LNCaP clone FGC (cell line): Measurements from ENCODE around the gene PARD6B.

Experiments used
- DNase-seq: peaks from one replicate; pipeline ENCODE4 v3.0.0-alpha.2; 2011; ENCODE audit warnings: low read depth
- H3K4me3 ChIP-seq: 2 replicates; pipeline ENCODE4 v1.5.1; 2011; ENCODE audit warnings: mild to moderate bottlenecking, low read depth, low read length, control low read depth
- TF ChIP-seq, protein P1 (sequence below): IDR thresholded peaks from 2 replicates; pipeline ENCODE4 v1.5.1; 2012; ENCODE audit warnings: mild to moderate bottlenecking; ENCODE audit not compliant: control insufficient read depth, insufficient read depth; ENCODE audit errors: extremely low read depth

Gene PARD6B, protein sequence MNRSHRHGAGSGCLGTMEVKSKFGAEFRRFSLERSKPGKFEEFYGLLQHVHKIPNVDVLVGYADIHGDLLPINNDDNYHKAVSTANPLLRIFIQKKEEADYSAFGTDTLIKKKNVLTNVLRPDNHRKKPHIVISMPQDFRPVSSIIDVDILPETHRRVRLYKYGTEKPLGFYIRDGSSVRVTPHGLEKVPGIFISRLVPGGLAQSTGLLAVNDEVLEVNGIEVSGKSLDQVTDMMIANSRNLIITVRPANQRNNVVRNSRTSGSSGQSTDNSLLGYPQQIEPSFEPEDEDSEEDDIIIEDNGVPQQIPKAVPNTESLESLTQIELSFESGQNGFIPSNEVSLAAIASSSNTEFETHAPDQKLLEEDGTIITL

DNA sequence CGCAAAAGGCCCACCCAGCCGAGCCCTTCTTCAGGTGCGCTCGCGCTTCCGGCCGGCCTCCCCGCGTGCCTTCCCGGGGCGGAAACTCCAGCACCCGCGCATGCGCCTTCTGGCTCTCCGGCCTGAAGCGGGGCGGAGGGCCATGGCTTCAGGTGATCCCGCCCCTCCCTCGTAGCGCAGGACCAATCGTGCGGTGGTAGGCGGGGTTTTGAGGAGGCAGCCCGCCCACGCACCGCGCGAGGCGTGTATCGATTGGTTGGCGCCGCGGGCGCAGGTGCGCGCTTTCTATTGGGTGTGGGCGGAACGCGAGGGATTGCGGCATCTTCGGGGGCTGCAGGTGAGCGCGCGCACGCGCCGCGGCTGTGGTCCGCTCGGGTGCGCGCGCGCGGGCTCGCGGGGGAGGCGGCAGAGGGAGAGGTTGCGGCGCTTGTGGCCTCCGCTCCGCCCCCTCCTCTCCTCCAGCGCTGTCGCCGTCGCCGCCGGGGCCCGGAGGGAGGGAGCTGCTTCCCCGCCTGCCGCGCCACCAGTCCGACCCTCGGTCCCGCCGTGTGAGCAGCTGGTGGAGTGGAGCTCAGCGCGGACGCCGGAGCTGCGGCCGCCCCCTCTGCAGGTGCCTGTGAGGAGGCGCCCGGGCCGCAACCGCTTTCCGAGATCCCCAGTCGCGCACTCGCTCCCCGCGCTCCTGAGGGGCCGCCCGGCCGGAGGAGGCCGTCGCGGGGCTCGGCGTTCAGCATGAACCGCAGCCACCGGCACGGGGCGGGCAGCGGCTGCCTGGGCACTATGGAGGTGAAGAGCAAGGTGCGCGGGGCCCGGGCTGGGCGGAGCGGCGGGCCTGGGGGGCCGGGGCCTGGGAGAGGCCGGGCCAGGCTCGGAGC lies at the start of gene PARD6B:
Gene PARD6B (plus strand): TSS at position 526 of the 875 bp plus-strand sequence. CDS start 207 bp downstream, at position 733.
- TF ChIP-seq, protein P1, sequence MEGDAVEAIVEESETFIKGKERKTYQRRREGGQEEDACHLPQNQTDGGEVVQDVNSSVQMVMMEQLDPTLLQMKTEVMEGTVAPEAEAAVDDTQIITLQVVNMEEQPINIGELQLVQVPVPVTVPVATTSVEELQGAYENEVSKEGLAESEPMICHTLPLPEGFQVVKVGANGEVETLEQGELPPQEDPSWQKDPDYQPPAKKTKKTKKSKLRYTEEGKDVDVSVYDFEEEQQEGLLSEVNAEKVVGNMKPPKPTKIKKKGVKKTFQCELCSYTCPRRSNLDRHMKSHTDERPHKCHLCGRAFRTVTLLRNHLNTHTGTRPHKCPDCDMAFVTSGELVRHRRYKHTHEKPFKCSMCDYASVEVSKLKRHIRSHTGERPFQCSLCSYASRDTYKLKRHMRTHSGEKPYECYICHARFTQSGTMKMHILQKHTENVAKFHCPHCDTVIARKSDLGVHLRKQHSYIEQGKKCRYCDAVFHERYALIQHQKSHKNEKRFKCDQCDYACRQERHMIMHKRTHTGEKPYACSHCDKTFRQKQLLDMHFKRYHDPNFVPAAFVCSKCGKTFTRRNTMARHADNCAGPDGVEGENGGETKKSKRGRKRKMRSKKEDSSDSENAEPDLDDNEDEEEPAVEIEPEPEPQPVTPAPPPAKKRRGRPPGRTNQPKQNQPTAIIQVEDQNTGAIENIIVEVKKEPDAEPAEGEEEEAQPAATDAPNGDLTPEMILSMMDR = no peak
- peak; percentile 95 for DNase-seq
- peak within 1 kb of the TSS; percentile 69 for H3K4me3 ChIP-seq

DNA sequence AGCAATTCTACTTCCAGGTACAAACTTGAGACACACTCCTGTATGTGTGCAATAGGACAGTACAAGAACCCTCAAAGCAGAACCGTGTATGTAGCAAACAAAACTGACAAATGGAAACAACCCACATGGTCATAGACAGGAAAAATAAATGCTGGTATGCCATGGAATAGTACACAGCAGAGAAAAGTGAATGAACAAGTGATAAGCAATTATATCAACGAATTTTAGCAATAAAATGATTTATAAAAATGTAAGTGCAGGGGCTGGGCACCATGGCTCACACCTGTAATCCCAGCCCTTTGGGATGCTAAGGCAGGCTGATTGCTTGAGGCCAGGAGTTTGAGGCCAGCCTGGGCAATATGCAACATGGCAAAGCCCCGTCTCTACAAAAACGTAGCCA lies 49.3 kb upstream of the PARD6B start:
- TF ChIP-seq, protein P1 = no peak
- no peak for DNase-seq
- no peak overlapping the region for H3K4me3 ChIP-seq

DNA sequence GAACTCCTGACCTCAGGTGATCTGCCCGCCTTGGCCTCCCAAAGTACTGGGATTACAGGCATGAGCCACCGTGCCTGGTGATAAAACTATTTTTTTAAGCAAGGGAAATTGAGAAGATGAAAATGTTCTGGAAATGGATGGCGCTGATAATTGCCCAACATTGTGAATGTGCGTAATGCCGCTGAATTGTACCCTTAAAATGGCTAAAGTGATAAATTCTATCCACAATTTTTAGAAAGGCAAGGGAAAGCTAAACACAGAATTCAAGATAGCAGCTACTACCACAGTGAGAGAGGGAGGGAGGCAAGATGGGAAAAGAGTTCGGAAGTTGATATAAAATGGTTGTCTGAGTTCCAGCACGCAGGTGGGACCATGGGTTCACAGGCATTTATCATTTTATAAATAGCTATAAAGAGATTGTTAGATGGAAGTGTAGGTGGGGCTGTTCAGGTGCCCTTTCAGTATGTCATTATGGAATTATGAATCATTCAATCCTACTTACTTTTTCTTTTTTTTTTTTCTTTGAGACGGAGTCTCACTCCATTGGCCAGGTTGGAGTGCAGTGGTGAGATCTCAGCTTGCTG lies 48.3 kb upstream of the PARD6B start:
- TF ChIP-seq, protein P1 = no peak
- no peak for DNase-seq
- no peak overlapping the region for H3K4me3 ChIP-seq

DNA sequence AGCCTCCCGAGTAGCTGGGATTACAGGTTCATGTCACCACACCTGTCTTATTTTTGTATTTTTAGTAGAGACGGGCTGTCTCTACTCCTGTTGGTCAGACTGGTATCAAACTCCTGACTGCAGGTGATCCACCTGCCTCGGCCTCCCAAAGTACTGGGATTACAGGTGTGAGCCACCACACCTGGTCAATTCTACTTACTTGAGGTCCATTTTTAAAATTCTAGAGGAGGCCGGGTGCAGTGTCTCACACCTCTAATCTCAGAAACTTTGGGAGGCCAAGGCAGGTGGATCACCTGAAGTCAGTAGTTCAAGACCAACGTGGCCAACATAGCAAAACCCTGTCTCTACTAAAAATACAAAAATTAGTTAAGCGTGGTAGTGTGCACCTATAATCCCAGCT lies 47.8 kb upstream of the PARD6B start:
- H3K4me3 ChIP-seq = no peak overlapping the region
- TF ChIP-seq, protein P1 = no peak
- no peak for DNase-seq

DNA sequence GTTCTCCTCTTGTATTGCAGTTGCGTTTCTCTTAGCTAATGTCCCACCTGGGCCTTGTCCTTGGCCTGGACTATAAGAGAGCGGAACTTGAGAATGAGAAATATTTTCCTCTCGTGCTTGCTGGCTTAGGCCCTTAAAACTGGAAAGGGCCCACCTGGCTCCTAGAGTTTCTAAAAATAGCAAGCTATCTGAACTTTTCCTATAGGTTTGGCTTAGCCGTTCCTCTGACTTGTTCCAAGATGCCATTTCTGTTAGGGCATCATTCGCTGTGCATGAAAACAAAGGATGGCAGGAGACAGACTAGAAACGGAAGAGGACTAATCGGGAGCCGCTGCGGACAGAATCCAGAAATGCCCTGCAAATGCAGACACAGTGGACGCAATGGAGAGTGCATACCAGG lies 44.6 kb upstream of the PARD6B start:
- TF ChIP-seq, protein P1 = no peak
- no peak for DNase-seq

DNA sequence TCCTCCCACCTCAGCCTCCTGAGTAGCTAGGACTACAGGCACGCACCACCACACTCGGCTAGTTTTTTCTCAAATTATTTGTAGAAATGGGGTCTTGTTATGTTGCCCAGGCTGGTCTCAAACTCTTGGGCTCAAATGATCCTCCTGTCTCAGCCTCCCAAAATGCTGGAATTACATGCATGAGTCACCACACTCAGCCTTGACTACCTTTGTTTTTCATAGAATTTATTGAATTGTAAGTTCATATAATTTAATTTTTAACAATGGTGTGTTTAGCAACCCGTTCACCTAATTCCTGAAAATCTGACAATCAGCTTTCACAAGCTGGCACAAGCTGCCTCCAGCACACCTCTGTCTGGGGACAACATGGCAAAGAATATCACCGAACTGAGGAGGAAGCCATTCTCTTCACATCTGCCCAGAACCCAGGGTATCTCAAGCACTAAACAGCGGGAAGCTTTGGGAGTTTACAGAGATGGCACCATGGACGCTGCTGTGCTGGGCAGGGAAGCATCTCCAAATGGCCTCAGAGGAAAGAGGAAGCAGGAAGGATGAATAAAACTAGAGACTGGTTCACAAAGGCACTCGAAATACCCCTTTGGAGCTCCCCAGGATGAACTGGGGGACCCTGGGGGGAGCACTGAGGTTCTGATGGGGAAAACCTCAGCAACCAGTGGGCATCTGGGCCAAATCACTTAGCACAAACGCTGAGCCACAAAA lies 43.0 kb upstream of the PARD6B start:
- no peak overlapping the region for H3K4me3 ChIP-seq
- no peak for DNase-seq
- TF ChIP-seq, protein P1 = no peak

More for the DNA sequence above, 44.6 kb upstream of the PARD6B start:
- H3K4me3 ChIP-seq = no peak overlapping the region
